Esophagus squamous epithelium (tissue), 4 donors: ENCODE results near the gene PCLO.

Experiments
- POLR2A ChIP-seq, 4 donors: fragments of 450-650 bp; IDR thresholded peaks; one replicate each; pipeline ENCODE4 v1.6.1; 2017; ENCODE audit warnings: antibody characterized with exemption in 4 of 4, mild to moderate bottlenecking in 4 of 4, moderate library complexity in 3 of 4
- TF ChIP-seq, protein P1 (sequence below), 6 experiments: fragments of 450-650 bp in 4 of 6; fragments of 200-600 bp in 2 of 6; sonication (generic) in 2 of 6; IDR thresholded peaks; one replicate each; pipeline ENCODE4 v1.5.1; 2016 to 2019; ENCODE audit warnings: antibody characterized with exemption in 6 of 6, mild to moderate bottlenecking in 4 of 6, moderate library complexity in 4 of 6

DNA sequence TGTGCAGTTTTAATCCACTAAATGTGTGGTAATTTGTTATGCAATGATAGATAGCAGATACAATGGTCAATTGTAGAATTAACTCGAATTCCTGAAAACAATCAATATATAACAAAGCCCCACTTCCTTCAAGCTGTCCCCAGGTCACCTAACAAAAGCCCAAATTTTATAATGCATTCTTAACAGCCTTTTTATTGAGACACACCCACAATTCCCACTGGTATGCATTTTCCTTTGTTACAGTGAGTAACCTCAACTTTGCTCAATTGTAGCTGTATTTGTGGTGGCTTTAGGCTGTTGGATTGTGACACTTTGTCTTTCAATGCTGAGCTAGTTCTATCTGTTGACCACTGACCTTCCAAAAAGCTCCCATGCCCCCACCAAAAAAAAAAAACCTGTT lies 439.3 kb downstream of the PCLO start:
- TF ChIP-seq, protein P1, sequence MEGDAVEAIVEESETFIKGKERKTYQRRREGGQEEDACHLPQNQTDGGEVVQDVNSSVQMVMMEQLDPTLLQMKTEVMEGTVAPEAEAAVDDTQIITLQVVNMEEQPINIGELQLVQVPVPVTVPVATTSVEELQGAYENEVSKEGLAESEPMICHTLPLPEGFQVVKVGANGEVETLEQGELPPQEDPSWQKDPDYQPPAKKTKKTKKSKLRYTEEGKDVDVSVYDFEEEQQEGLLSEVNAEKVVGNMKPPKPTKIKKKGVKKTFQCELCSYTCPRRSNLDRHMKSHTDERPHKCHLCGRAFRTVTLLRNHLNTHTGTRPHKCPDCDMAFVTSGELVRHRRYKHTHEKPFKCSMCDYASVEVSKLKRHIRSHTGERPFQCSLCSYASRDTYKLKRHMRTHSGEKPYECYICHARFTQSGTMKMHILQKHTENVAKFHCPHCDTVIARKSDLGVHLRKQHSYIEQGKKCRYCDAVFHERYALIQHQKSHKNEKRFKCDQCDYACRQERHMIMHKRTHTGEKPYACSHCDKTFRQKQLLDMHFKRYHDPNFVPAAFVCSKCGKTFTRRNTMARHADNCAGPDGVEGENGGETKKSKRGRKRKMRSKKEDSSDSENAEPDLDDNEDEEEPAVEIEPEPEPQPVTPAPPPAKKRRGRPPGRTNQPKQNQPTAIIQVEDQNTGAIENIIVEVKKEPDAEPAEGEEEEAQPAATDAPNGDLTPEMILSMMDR (IDR thresholded peaks at IDR 0.05), result no peak
- TF ChIP-seq POLR2A (IDR thresholded peaks at IDR 0.05), result no peak
